Esophagus squamous epithelium (tissue), 5 donors: ENCODE data around the gene ATP2B3. TPM values are rescaled to one million over a fixed set of nuclear protein-coding genes. Genes with fewer than 3 reads are reported as not detected.

ENCODE experiments used
- DNase-seq: peaks from one replicate; lab custom pipeline; 2025; lab: John Stamatoyannopoulos, UW
- H3K27ac ChIP-seq, 4 donors: fragments of 200-600 bp; sonication (generic); one replicate each; pipeline ENCODE4 v1.5.1; 2016 to 2019; ENCODE audit warnings: mild to moderate bottlenecking in 1 of 4
- H3K27me3 ChIP-seq, 4 donors: fragments of 200-600 bp; sonication (generic); 1 replicate in 3 of 4; 2 replicates in 1 of 4; pipeline versions ENCODE4 v1.5.1 to v1.6.0; 2017 to 2021; ENCODE audit warnings: antibody characterized with exemption in 1 of 4
- H3K36me3 ChIP-seq, 3 donors: fragments of 200-600 bp; sonication (generic); one replicate each; pipeline ENCODE4 v1.5.1; 2016 to 2019
- H3K4me1 ChIP-seq, 3 donors: fragments of 200-600 bp; sonication (generic); one replicate each; pipeline ENCODE4 v1.5.1; 2017 to 2019
- H3K4me3 ChIP-seq, 4 donors: fragments of 200-600 bp; sonication (generic); 1 replicate in 3 of 4; 2 replicates in 1 of 4; pipeline ENCODE4 v1.5.1; 2016 to 2019; ENCODE audit warnings: mild to moderate bottlenecking in 2 of 4, moderate library complexity in 1 of 4
- H3K9me3 ChIP-seq, 3 donors: fragments of 200-600 bp; sonication (generic); one replicate each; pipeline ENCODE4 v1.5.1; 2016 to 2019
- POLR2A ChIP-seq, 4 donors: fragments of 450-650 bp; IDR thresholded peaks; one replicate each; pipeline ENCODE4 v1.6.1; 2017; ENCODE audit warnings: antibody characterized with exemption in 4 of 4, mild to moderate bottlenecking in 4 of 4, moderate library complexity in 3 of 4
- WGBS, 2 donors: methylation state at CpG; one replicate each; pipeline ENCODE4 v1.1.5; 2018; 5-methylcytosine and 5-hydroxymethylcytosine counted together
- intact Hi-C: fragments of 100-400 bp; cut with DNase I; formaldehyde crosslinking; loops from one replicate; pipeline ENCODE4 v1.15.0; 2022
- total RNA-seq, 4 donors: library from RNA; depleted of rRNA; stranded (reverse); fragments of >200 nt; gene quantifications; one replicate each; pipeline ENCODE4 v1.1.0, GENCODE V29; 2016
- TF ChIP-seq, protein P1 (sequence below), 6 experiments: fragments of 450-650 bp in 4 of 6; fragments of 200-600 bp in 2 of 6; sonication (generic) in 2 of 6; IDR thresholded peaks; one replicate each; pipeline ENCODE4 v1.5.1; 2016 to 2019; ENCODE audit warnings: antibody characterized with exemption in 6 of 6, mild to moderate bottlenecking in 4 of 6, moderate library complexity in 4 of 6
- donor health status: DM: yes; HTN: yes; CAD: no.

Gene ATP2B3
- total RNA-seq, 4 donors from 2014 or later: not detected

DNA sequence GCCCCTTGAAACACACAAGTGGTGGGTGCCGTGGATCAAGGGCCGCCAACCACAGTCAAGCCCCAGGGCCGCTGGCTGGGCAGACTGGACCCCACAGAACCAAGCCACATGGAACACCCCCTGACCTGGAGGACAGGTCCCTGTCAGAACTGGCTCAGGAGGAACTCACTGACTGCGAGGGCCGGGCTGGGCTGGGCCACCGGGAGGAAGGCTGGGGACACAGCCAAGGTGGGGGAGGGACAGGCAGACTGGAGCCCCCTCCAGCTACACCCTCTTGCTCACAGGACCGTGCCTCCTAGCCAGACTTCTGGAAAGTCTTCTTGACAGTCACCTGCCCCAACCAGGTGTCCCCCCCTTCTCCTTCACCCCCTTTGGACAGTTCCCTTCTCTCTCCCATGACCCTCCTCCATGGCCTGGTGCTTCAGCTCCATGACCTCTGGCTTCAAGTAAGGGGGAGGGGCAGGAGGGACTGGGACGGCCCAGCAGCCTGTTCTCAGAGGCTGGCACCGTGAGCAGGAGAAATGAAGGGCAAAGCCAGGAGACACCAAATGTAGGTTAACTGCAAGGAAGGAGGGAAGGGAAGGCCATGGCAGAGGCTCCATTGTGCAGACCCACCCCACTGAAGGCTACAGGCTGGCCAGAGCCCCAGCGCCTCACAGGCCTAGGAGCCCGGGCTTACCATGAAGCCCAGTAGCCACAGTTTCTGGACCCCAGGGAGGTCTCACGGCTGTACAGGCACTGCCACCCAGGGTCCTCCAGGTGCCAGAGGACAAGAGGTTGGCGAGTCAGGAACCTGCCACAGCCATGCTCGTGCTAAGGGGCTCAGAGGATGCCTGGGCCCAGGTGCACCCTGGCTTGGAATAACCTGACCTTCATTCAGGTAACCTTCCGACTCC, 107.0 kb downstream of the ATP2B3 start:
- H3K9me3 ChIP-seq: no peaks in the 10 kb centered on the region
- peaks cover 0 to 15% (median 0%) of the 10 kb centered on the region in 4 donors for H3K27me3 ChIP-seq
- H3K4me3 ChIP-seq: no peak overlapping the region
- TF ChIP-seq, protein P1, sequence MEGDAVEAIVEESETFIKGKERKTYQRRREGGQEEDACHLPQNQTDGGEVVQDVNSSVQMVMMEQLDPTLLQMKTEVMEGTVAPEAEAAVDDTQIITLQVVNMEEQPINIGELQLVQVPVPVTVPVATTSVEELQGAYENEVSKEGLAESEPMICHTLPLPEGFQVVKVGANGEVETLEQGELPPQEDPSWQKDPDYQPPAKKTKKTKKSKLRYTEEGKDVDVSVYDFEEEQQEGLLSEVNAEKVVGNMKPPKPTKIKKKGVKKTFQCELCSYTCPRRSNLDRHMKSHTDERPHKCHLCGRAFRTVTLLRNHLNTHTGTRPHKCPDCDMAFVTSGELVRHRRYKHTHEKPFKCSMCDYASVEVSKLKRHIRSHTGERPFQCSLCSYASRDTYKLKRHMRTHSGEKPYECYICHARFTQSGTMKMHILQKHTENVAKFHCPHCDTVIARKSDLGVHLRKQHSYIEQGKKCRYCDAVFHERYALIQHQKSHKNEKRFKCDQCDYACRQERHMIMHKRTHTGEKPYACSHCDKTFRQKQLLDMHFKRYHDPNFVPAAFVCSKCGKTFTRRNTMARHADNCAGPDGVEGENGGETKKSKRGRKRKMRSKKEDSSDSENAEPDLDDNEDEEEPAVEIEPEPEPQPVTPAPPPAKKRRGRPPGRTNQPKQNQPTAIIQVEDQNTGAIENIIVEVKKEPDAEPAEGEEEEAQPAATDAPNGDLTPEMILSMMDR (IDR thresholded peaks at IDR 0.05): no peak
- no peak for TF ChIP-seq POLR2A (IDR thresholded peaks at IDR 0.05)
- no peaks in the 10 kb centered on the region for H3K36me3 ChIP-seq
- no peak overlapping the region for H3K27ac ChIP-seq
- H3K4me1 ChIP-seq: no peaks in the 10 kb centered on the region
- no peak for DNase-seq
- WGBS, 2 donors: 59 to 100% methylated on average over 1 to 5 of the region's 15 CpGs
- intact Hi-C loops: no loop called here

DNA sequence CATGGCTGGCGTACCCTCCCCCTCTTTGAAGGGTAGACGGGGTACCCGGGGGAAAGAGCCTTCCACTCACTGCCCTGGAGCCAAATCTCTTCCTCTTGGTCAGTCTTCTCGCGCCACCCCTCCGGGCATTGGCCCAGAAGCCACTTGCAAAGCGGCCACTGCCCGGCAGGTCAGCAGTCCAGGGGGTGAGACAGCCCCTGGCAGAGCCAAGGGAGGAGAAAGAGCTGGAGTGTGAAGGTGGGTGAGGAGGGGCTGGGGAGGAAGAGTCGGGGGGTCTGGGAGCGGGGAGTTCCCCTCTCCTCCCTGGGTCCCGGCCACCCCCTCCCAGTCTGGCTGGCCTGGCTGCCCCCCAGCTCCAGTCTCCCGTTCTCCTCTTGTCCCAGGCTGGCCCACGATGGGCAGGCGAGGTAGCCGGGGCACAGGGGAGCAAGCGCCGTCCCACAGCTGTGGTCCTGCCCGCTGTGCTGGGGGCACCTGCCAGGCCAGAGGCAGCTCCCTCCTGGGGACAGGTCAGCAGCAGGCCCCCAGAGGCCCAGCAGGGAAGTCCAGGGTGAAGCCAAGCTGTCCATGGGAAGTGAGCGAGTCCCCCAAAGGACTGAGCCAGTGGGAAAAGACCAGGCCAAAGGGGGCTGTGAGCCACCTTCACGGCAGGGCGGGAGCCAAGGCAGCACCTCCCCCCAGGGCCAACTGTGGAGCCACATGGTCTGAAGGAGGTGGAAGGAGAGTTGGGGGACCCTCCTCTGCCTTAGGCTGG, 108.0 kb downstream of the ATP2B3 start:
- no peak for TF ChIP-seq POLR2A (IDR thresholded peaks at IDR 0.05)
- TF ChIP-seq, protein P1 (IDR thresholded peaks at IDR 0.05): no peak
- H3K9me3 ChIP-seq: no peaks in the 10 kb centered on the region
- H3K36me3 ChIP-seq: no peaks in the 10 kb centered on the region
- 97% methylated on average over 6 of the region's 21 CpGs; no CpG with 5 or more reads in 1 of the 2 donors for WGBS, 2 donors
- H3K4me1 ChIP-seq: no peaks in the 10 kb centered on the region
- intact Hi-C loops: no loop called here
- DNase-seq: no peak
- no peak overlapping the region for H3K27ac ChIP-seq
- H3K4me3 ChIP-seq: no peak overlapping the region
- H3K27me3 ChIP-seq: peaks cover 0 to 15% (median 0%) of the 10 kb centered on the region in 4 donors

DNA sequence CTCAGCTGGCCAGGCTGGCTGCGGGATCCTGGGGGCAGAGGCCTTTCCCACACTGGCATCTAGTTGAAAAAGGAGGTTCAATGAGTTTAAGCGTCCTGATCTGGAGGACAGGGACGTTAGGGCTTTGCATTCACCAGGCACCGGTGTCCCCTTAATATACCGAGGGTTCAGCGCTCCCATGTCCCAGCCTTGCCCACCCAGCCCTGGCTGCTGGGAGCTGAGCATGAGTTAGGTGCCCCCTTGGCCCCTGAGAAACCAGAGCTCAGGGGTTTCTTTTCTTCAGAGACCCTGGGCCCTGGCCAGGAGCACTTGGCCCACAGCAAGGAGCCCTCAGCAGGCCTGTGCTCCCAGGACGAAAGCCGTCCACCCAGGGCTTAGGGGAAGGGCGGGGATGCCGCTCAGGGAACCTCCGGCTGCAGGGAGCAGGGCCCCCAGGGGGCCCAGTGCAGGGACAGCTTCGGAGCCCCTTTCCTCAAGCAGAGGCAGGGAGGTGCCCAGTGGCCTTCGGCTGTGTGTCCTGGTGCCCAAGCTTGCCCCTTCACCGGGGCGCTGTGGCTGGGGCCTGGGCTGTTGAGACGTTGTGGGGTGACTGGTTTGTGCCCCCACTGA, 108.7 kb downstream of the ATP2B3 start:
- H3K4me1 ChIP-seq: no peaks in the 10 kb centered on the region
- H3K4me3 ChIP-seq: no peak overlapping the region
- intact Hi-C loops: no loop called here
- H3K9me3 ChIP-seq: no peaks in the 10 kb centered on the region
- H3K27ac ChIP-seq: no peak overlapping the region
- peaks cover 0 to 15% (median 0%) of the 10 kb centered on the region in 4 donors for H3K27me3 ChIP-seq
- TF ChIP-seq, protein P1 (IDR thresholded peaks at IDR 0.05): no peak
- TF ChIP-seq POLR2A (IDR thresholded peaks at IDR 0.05): no peak
- DNase-seq: no peak
- no CpG with 5 or more reads among the region's 16 CpGs for WGBS, 2 donors
- no peaks in the 10 kb centered on the region for H3K36me3 ChIP-seq

DNA sequence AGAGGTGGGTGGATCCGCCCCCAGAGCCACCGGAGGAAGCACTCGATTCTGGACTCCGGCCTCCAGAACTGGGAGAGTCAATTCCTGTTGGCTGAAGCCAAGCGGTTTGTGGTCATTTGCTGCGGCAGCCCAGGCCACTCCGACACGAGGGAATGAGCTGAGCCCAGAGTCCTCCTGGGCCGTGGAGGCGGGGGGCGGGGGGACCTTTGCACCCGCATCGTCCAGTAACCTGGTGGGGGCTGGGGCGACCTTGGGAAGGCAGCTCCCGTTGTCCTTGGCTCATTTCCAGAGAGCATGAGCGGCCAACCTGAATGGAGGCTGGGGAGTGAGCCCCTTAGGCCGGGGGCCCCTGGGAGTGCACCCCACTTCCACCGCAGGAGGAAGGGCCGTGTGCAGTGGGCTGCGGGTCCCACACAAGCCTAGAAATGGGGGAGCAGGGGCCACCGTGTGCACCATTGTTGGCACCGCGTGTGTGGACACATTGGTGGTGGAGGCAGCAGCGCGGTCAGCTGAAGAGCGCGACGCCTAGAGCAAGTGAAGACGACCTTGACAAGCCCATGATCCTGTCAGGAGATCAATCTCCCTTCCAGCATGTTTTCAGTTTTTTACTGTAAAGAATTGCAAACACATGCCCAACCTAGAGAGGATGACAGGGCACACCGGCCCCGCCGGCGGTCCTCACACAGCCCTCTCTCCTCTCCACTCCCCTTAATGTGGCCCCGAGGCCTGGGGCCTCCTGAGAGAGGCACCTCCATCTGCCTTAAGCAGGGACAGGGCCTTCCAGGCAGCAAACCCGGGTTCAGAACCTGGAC, 109.6 kb downstream of the ATP2B3 start:
- no peaks in the 10 kb centered on the region for H3K4me1 ChIP-seq
- no peaks in the 10 kb centered on the region for H3K36me3 ChIP-seq
- no peak for TF ChIP-seq POLR2A (IDR thresholded peaks at IDR 0.05)
- TF ChIP-seq, protein P1 (IDR thresholded peaks at IDR 0.05): no peak
- H3K4me3 ChIP-seq: no peak overlapping the region
- WGBS, 2 donors: 68 to 80% methylated on average over 7 to 9 of the region's 35 CpGs
- DNase-seq: no peak
- no peaks in the 10 kb centered on the region for H3K9me3 ChIP-seq
- peaks cover 0 to 15% (median 0%) of the 10 kb centered on the region in 4 donors for H3K27me3 ChIP-seq
- H3K27ac ChIP-seq: no peak overlapping the region
- intact Hi-C loops: no loop called here
